ENCODE measurements around the gene MICA.

Gene MICA

GRCh38 chr6:31357886-31358285 lies 45.5 kb upstream of the MICA start:
- Histone ChIP-seq H3F3A (ENCODE audit: insufficient read depth, low read length) (no peaks in the 10 kb centered on the region), H3K36me3 (ENCODE audit: insufficient read depth, low read length) (no peaks in the 10 kb centered on the region), H3K9me3 (ENCODE audit: low read length) (no peaks in the 10 kb centered on the region), H3K4me3 (ENCODE audit: low read depth, low read length, poor library complexity, severe bottlenecking) (no peak overlapping the region), H3K4me2 (ENCODE audit: low read length) (no peak overlapping the region), H3K9me2 (ENCODE audit: low read depth, low read length) (no peaks in the 10 kb centered on the region), H3K9ac (ENCODE audit: low read length) (no peak overlapping the region), H3K79me2 (ENCODE audit: insufficient read depth, low read length) (no peaks in the 10 kb centered on the region), H3K27me3 (ENCODE audit: insufficient read depth, low read length) (peaks cover 3% of the 10 kb centered on the region; the same call in 1 of the 2 replicates), H4K20me1 (ENCODE audit: insufficient read depth, low read length) (no peaks in the 10 kb centered on the region), H3K4me1 (ENCODE audit: insufficient read depth, low read length, severe bottlenecking) (peaks cover 3% of the 10 kb centered on the region), H3K27ac (ENCODE audit: low read depth, low read length, poor library complexity, severe bottlenecking) (no peak overlapping the region), H2AFZ (ENCODE audit: low read length) (no peak overlapping the region)
- TF ChIP-seq EZH2 (IDR thresholded peaks at IDR 0.05; ENCODE audit: borderline replicate concordance, low read length) (no peak), CTCF (IDR thresholded peaks at IDR 0.05; ENCODE audit: low read length) (no peak)

GRCh38 chr6:31358302-31358701 lies 45.1 kb upstream of the MICA start:
- no peaks in the 10 kb centered on the region for H3K9me3 ChIP-seq (ENCODE audit: low read length)
- no peak overlapping the region for H3K4me2 ChIP-seq (ENCODE audit: low read length)
- H3K9ac ChIP-seq (ENCODE audit: low read length) = no peak overlapping the region
- H3K79me2 ChIP-seq (ENCODE audit: insufficient read depth, low read length) = no peaks in the 10 kb centered on the region
- peaks cover 3% of the 10 kb centered on the region; the same call in 1 of the 2 replicates for H3K27me3 ChIP-seq (ENCODE audit: insufficient read depth, low read length)
- H3K4me1 ChIP-seq (ENCODE audit: insufficient read depth, low read length, severe bottlenecking) = peaks cover 3% of the 10 kb centered on the region
- no peaks in the 10 kb centered on the region for H3K36me3 ChIP-seq (ENCODE audit: insufficient read depth, low read length)
- H3F3A ChIP-seq (ENCODE audit: insufficient read depth, low read length) = no peaks in the 10 kb centered on the region
- no peak overlapping the region for H2AFZ ChIP-seq (ENCODE audit: low read length)
- H3K27ac ChIP-seq (ENCODE audit: low read depth, low read length, poor library complexity, severe bottlenecking) = no peak overlapping the region
- H3K4me3 ChIP-seq (ENCODE audit: low read depth, low read length, poor library complexity, severe bottlenecking) = no peak overlapping the region
- TF ChIP-seq CTCF (IDR thresholded peaks at IDR 0.05; ENCODE audit: low read length) (no peak), EZH2 (IDR thresholded peaks at IDR 0.05; ENCODE audit: borderline replicate concordance, low read length) (no peak)
- H4K20me1 ChIP-seq (ENCODE audit: insufficient read depth, low read length) = no peaks in the 10 kb centered on the region
- H3K9me2 ChIP-seq (ENCODE audit: low read depth, low read length) = no peaks in the 10 kb centered on the region

GRCh38 chr6:31359581-31359980 lies 43.8 kb upstream of the MICA start:
- Histone ChIP-seq H3K4me2 (ENCODE audit: low read length) (no peak overlapping the region), H3K36me3 (ENCODE audit: insufficient read depth, low read length) (no peaks in the 10 kb centered on the region), H3K27me3 (ENCODE audit: insufficient read depth, low read length) (peaks cover 3% of the 10 kb centered on the region; the same call in 1 of the 2 replicates), H3K9ac (ENCODE audit: low read length) (no peak overlapping the region), H3K4me3 (ENCODE audit: low read depth, low read length, poor library complexity, severe bottlenecking) (no peak overlapping the region), H3K79me2 (ENCODE audit: insufficient read depth, low read length) (no peaks in the 10 kb centered on the region), H2AFZ (ENCODE audit: low read length) (no peak overlapping the region), H3K9me3 (ENCODE audit: low read length) (no peaks in the 10 kb centered on the region), H3K9me2 (ENCODE audit: low read depth, low read length) (no peaks in the 10 kb centered on the region), H3K27ac (ENCODE audit: low read depth, low read length, poor library complexity, severe bottlenecking) (no peak overlapping the region), H3K4me1 (ENCODE audit: insufficient read depth, low read length, severe bottlenecking) (peaks cover 3% of the 10 kb centered on the region), H4K20me1 (ENCODE audit: insufficient read depth, low read length) (no peaks in the 10 kb centered on the region), H3F3A (ENCODE audit: insufficient read depth, low read length) (no peaks in the 10 kb centered on the region)
- no peak for TF ChIP-seq EZH2 (IDR thresholded peaks at IDR 0.05; ENCODE audit: borderline replicate concordance, low read length)
- no peak for TF ChIP-seq CTCF (IDR thresholded peaks at IDR 0.05; ENCODE audit: low read length)

Measured in OCI-LY1 (cell line).